Measurements from ENCODE around the gene DIRAS3.

GRCh38 chr1:68093737-68094136 is 43.3 kb upstream of the DIRAS3 start:
- TF ChIP-seq CTCF (IDR thresholded peaks at IDR 0.05; ENCODE audit: low read depth, low read length) (no peak), POLR2A (IDR thresholded peaks at IDR 0.05; ENCODE audit: extremely low read depth, insufficient read length) (no peak)
